ENCODE measurements around the gene DEGS1. TPM values are rescaled to one million over a fixed set of nuclear protein-coding genes. Genes with fewer than 3 reads are reported as not detected.

Gene DEGS1
- total RNA-seq, 2 experiments from 2014 or later = 32.3 to 33.8 TPM

DNA sequence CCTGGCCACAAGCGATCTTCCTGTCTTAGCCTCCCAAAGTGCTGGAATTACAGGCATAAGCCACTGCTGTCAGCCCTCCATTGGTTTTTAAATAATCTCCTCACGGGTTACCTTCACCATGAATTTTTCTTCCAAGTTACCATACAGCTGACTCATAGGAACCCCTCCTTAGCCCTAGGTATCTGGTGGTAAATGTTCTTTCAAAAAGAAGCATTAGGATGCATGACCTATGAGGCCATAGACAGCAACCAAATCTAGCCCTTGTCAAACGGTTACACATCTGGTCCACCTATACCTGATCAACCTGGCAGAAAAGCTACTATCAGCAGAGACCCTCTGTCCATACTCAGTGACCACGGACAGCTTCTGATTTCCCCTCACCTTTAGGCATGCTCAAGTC lies 12.7 kb upstream of the DEGS1 start:
- ChIA-PET CTCF (interaction anchor here (1.4 to 5.2 kb wide), 5 partner anchors 12 to 35 kb away, joined by 3 to 22 read pairs (median 6); partner anchors contain the start of gene DEGS1), POLR2A (interaction anchor here (3.0 kb wide), 1 partner anchor 13 kb away, joined by 39 read pairs; the partner anchor contains the start of gene DEGS1)
- intact Hi-C loops (cut with micrococcal nuclease) = no loop called here
- DNase-seq = no peak
- Mint-ChIP-seq H3K4me1 (ENCODE audit: low read depth) (peaks cover 35% of the 10 kb centered on the region), H3K27ac (no peak overlapping the region), H3K27me3 (no peaks in the 10 kb centered on the region), H3K36me3 (ENCODE audit: low read depth) (peaks cover 6% of the 10 kb centered on the region), H3K9me3 (peaks cover 6% of the 10 kb centered on the region), H3K4me3 (no peak overlapping the region)
- no peak for ATAC-seq
- TF ChIP-seq, protein P1, sequence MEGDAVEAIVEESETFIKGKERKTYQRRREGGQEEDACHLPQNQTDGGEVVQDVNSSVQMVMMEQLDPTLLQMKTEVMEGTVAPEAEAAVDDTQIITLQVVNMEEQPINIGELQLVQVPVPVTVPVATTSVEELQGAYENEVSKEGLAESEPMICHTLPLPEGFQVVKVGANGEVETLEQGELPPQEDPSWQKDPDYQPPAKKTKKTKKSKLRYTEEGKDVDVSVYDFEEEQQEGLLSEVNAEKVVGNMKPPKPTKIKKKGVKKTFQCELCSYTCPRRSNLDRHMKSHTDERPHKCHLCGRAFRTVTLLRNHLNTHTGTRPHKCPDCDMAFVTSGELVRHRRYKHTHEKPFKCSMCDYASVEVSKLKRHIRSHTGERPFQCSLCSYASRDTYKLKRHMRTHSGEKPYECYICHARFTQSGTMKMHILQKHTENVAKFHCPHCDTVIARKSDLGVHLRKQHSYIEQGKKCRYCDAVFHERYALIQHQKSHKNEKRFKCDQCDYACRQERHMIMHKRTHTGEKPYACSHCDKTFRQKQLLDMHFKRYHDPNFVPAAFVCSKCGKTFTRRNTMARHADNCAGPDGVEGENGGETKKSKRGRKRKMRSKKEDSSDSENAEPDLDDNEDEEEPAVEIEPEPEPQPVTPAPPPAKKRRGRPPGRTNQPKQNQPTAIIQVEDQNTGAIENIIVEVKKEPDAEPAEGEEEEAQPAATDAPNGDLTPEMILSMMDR (IDR thresholded peaks at IDR 0.05) = no peak

DNA sequence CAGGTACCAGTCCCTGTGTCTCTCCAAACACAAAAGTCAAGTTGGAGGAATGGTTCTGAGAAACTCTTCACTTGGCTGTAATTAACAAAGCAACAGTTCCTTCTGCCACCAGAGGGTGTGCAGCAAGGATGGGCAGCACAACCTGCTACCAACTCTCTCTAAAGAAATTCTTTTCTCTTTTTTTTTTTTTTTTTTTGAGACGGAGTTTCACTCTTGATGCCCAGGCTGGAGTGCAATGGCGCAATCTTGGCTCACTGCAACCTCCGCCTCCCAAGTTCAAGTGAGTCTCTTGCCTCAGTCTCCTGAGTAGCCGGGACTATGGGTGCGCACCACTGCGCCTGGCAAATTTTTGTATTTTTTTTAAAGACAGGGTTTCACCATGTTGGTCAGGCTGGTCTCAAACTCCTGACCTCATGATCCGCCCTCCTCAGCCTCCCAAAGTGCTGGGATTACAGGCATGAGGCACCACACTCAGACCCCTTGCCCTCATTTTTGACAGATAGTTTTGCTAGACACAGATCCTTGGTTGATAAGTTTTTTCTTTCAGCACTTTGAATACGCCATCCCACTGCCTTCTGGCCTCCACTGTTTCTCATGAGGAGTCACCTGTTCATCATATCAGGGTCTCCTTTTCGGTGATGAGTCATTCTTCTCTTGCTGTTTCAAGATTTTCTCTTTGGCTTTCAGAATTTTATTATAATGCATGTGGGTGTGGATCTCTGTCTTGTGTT lies 12.1 kb upstream of the DEGS1 start:
- intact Hi-C loops (cut with micrococcal nuclease) = no loop called here
- POLR2A ChIA-PET = interaction anchor here (3.0 kb wide), 1 partner anchor 12 kb away, joined by 39 read pairs; the partner anchor contains the start of gene DEGS1
- ATAC-seq = peak; percentile 40
- Mint-ChIP-seq H3K9me3 (peaks cover 6% of the 10 kb centered on the region), H3K27me3 (no peaks in the 10 kb centered on the region), H3K4me3 (no peak overlapping the region), H3K36me3 (ENCODE audit: low read depth) (peaks cover 6% of the 10 kb centered on the region), H3K4me1 (ENCODE audit: low read depth) (peaks cover 38% of the 10 kb centered on the region), H3K27ac (no peak overlapping the region)
- TF ChIP-seq, protein P1 (IDR thresholded peaks at IDR 0.05) = peak; percentile 27
- DNase-seq = peak; percentile 30
- CTCF ChIA-PET = interaction anchor here (1.4 to 5.2 kb wide), 5 partner anchors 11 to 35 kb away, joined by 3 to 22 read pairs (median 6); partner anchors contain the start of gene DEGS1

DNA sequence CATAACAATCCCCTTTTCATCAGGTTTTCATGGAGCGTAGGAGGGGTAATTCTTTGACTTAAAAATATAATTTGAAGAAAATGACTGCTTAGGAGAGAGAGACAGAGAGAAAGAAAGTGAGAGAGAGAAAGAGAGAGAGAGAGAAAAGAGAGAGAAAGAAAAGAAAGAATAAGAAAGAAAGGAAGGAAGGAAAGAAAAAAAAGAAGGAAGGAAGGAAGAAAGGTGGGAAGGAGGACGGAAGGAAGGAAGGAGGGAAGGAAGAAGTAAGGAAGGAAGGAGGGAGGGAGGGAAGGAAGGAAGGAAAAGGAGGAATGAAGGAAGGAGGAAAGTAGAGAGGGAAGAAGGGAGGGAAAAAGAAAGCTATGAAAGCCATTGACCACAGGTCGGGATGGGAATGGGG lies 10.8 kb upstream of the DEGS1 start:
- TF ChIP-seq, protein P1 (IDR thresholded peaks at IDR 0.05) = no peak
- ChIA-PET CTCF (no interaction called here), POLR2A (interaction anchor here (1.6 kb wide), 1 partner anchor 8 kb away, joined by 3 read pairs; no protein-coding TSS in a partner anchor)
- H3K36me3 Mint-ChIP-seq (ENCODE audit: low read depth) = peaks cover 6% of the 10 kb centered on the region
- intact Hi-C loops (cut with micrococcal nuclease) = no loop called here
- ATAC-seq = no peak
- no peak overlapping the region for H3K4me3 Mint-ChIP-seq
- H3K27ac Mint-ChIP-seq = no peak overlapping the region
- H3K9me3 Mint-ChIP-seq = peaks cover 6% of the 10 kb centered on the region
- H3K27me3 Mint-ChIP-seq = no peaks in the 10 kb centered on the region
- peaks cover 38% of the 10 kb centered on the region for H3K4me1 Mint-ChIP-seq (ENCODE audit: low read depth)
- no peak for DNase-seq

DNA sequence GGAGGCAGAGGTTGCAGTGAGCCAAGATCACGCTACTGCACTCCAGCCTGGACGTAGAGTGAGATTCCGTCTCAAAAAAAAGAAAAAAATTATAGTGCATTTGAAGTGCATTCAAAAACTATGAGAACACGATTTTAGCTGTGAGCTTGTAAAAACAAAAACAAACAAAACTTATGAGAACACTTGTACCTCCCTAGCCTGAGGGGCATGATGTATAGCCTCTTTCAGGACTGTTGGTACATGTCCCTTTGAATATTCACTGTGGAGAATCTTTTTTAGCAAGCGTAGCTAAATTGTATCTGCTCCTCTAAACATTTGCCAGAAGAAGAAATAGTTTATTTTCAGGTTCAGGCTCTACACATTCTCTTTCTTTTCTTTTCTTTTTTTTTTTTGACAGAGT lies 9.5 kb upstream of the DEGS1 start:
- no peak overlapping the region for H3K4me3 Mint-ChIP-seq
- peaks cover 6% of the 10 kb centered on the region for H3K9me3 Mint-ChIP-seq
- ChIA-PET CTCF (no interaction called here), POLR2A (interaction anchor here (1.6 kb wide), 1 partner anchor 9 kb away, joined by 3 read pairs; no protein-coding TSS in a partner anchor)
- peaks cover 6% of the 10 kb centered on the region for H3K36me3 Mint-ChIP-seq (ENCODE audit: low read depth)
- DNase-seq = no peak
- peaks cover 36% of the 10 kb centered on the region for H3K4me1 Mint-ChIP-seq (ENCODE audit: low read depth)
- ATAC-seq = no peak
- intact Hi-C loops (cut with micrococcal nuclease) = no loop called here
- no peaks in the 10 kb centered on the region for H3K27me3 Mint-ChIP-seq
- H3K27ac Mint-ChIP-seq = no peak overlapping the region
- TF ChIP-seq, protein P1 (IDR thresholded peaks at IDR 0.05) = no peak

DNA sequence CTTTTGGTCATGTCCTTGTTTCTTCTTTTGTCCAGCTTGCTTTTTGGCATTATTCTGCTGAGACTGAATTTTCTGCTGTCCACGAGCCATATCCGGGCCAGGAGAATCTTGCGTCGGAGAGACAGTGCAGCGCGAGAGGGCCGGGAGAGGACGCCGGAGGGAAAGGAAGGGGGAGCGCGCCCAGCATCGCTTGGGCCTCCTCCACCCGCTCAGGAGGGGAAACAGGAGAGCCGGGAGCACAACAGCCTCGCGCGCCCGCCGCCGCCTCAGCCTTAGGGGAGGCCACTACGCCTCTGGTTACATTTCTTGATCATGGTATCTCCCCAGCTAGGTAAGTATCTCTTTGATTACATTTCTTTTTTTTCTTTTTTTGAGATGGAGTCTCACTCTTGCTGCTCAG lies 7.4 kb upstream of the DEGS1 start:
- H3K4me3 Mint-ChIP-seq = peak overlapping the region; percentile 11

More for the DNA sequence above, 7.4 kb upstream of the DEGS1 start:
- ChIA-PET CTCF (no interaction called here), POLR2A (no interaction called here)
- Mint-ChIP-seq H3K27me3 (no peaks in the 10 kb centered on the region), H3K4me1 (ENCODE audit: low read depth) (peaks cover 16% of the 10 kb centered on the region), H3K9me3 (peaks cover 6% of the 10 kb centered on the region), H3K36me3 (ENCODE audit: low read depth) (peaks cover 6% of the 10 kb centered on the region), H3K27ac (no peak overlapping the region)
- ATAC-seq (peak; percentile 50), DNase-seq (no peak)
- TF ChIP-seq, protein P1 (IDR thresholded peaks at IDR 0.05) = no peak
- intact Hi-C loops (cut with micrococcal nuclease) = no loop called here

Data from activated CD8-positive, alpha-beta T cell treated with anti-CD3 and anti-CD28 coated beads for 36 hours (primary cell).